Dedifferentiated amniotic fluid mesenchymal stem cell (primary cell): ENCODE measurements around the gene PARD3.

Experiments used
- DNase-seq: peaks from one replicate; pipeline ENCODE4 v3.0.0-alpha.2; 2016; ENCODE audit errors: extremely low spot score

Gene PARD3

GRCh38 chr10:34618611-34619010 lies 196.5 kb downstream of the PARD3 start:
- DNase-seq = no peak

GRCh38 chr10:34615770-34616169 lies 199.3 kb downstream of the PARD3 start:
- no peak for DNase-seq

- no peak for DNase-seq
Measured at GRCh38 chr10:34613491-34613890, 201.6 kb downstream of the PARD3 start.

GRCh38 chr10:34612938-34613337 lies 202.2 kb downstream of the PARD3 start:
- no peak for DNase-seq

- DNase-seq = no peak
Measured at GRCh38 chr10:34612446-34612845, 202.7 kb downstream of the PARD3 start.

- no peak for DNase-seq
Measured at GRCh38 chr10:34609287-34609940, 205.7 kb downstream of the PARD3 start.

GRCh38 chr10:34607894-34608293 lies 207.2 kb downstream of the PARD3 start:
- no peak for DNase-seq

GRCh38 chr10:34606890-34607289 lies 208.2 kb downstream of the PARD3 start:
- no peak for DNase-seq

- no peak for DNase-seq
Measured at GRCh38 chr10:34602478-34602877, 212.6 kb downstream of the PARD3 start.

- DNase-seq = no peak
Measured at GRCh38 chr10:34601691-34602090, 213.4 kb downstream of the PARD3 start.

- DNase-seq = no peak
Measured at GRCh38 chr10:34599026-34599795, 215.9 kb downstream of the PARD3 start.

GRCh38 chr10:34596351-34596750 lies 218.7 kb downstream of the PARD3 start:
- no peak for DNase-seq

- no peak for DNase-seq
Measured at GRCh38 chr10:34593930-34594329, 221.2 kb downstream of the PARD3 start.

GRCh38 chr10:34593374-34593890 lies 221.7 kb downstream of the PARD3 start:
- no peak for DNase-seq

- DNase-seq = no peak
Measured at GRCh38 chr10:34590793-34591192, 224.3 kb downstream of the PARD3 start.

- DNase-seq = no peak
Measured at GRCh38 chr10:34589275-34589674, 225.8 kb downstream of the PARD3 start.

GRCh38 chr10:34587680-34588019 lies 227.4 kb downstream of the PARD3 start:
- no peak for DNase-seq

- no peak for DNase-seq
Measured at GRCh38 chr10:34587002-34587679, 228.0 kb downstream of the PARD3 start.

- peak; percentile 22 for DNase-seq
Measured at GRCh38 chr10:34585422-34586112, 229.5 kb downstream of the PARD3 start.

GRCh38 chr10:34584164-34584563 lies 230.9 kb downstream of the PARD3 start:
- DNase-seq = peak; percentile 89

- peak; percentile 20 for DNase-seq
Measured at GRCh38 chr10:34581801-34582532, 233.1 kb downstream of the PARD3 start.
